ENCODE data around the gene PPP4R1. TPM values are rescaled to one million over a fixed set of nuclear protein-coding genes. Genes with fewer than 3 reads are reported as not detected.

PPP4R1 gene
- total RNA-seq, 2 experiments from 2014 or later: 40.2 to 42.0 TPM

DNA sequence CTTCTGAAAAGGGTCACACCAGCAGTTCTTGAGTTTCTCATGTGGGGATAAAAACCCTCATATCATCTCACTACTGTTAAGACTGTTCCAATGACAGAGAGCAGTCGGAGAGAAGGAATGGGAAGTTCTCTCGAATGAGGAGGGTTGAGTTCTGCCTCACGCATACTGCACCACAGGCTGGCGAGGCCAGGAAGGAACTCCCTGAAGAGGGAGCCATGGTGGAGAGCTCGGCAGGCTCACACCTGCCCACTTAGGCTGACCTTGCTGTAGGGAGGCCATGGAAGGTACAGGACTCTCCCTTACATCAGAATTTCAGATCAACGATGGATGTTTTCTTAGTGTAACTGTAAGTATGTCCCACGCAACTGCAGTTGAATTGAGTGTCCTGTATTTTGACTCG, 74.4 kb downstream of the PPP4R1 start:
- Mint-ChIP-seq H3K4me1 (peaks cover 2% of the 10 kb centered on the region), H3K27ac (no peak overlapping the region), H3K27me3 (no peaks in the 10 kb centered on the region), H3K36me3 (peaks cover 9% of the 10 kb centered on the region), H3K4me3 (no peak overlapping the region), H3K9me3 (no peaks in the 10 kb centered on the region)
- DNase-seq (no peak), ATAC-seq (ENCODE audit: low read depth) (no peak)
- POLR2A ChIA-PET: no interaction called here

DNA sequence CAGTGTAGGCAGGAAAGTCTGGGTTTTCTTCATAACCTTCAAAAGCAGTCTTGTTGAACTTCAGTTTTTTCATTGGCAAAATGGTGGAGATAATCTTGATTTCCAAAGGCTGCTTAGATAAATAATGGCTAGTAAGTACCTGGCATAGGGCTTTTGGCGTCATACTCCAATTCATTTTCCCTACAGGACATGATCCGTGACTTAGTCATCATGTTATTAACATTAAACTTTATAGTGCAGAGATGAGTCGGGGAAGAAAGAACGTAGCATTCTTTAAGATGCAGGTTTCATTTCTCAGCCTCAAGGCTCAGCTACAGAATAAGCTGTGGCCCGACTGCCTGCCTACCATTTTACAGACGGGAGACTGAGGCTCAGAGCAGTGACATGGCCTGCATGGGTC, 75.1 kb downstream of the PPP4R1 start:
- Mint-ChIP-seq H3K36me3 (peaks cover 9% of the 10 kb centered on the region), H3K27me3 (no peaks in the 10 kb centered on the region), H3K4me1 (peaks cover 2% of the 10 kb centered on the region), H3K4me3 (no peak overlapping the region), H3K9me3 (no peaks in the 10 kb centered on the region), H3K27ac (no peak overlapping the region)
- no peak for ATAC-seq (ENCODE audit: low read depth)
- no peak for DNase-seq
- POLR2A ChIA-PET: no interaction called here

DNA sequence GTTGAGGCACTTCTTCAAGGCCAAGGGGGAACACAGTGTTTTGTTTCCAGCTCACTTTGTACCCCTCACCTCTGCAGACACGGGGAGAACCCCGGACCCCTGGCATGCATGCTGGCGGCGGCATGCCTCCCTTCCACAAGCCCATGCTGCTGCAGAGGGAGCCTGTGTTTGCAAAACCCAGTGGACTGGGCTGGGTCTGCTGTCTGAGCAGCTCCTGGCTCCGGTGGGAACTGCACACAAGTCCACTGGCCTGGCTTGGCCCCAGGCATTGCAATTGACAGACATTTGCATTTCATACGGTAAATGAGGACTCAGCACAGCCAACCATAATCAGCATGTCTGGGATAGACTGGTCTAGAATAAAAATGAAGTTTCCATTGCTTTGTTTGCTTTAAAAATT, 76.7 kb downstream of the PPP4R1 start:
- DNase-seq (no peak), ATAC-seq (ENCODE audit: low read depth) (no peak)
- Mint-ChIP-seq H3K27me3 (no peaks in the 10 kb centered on the region), H3K4me1 (no peaks in the 10 kb centered on the region), H3K4me3 (no peak overlapping the region), H3K9me3 (no peaks in the 10 kb centered on the region), H3K36me3 (peaks cover 15% of the 10 kb centered on the region), H3K27ac (no peak overlapping the region)
- POLR2A ChIA-PET: no interaction called here

DNA sequence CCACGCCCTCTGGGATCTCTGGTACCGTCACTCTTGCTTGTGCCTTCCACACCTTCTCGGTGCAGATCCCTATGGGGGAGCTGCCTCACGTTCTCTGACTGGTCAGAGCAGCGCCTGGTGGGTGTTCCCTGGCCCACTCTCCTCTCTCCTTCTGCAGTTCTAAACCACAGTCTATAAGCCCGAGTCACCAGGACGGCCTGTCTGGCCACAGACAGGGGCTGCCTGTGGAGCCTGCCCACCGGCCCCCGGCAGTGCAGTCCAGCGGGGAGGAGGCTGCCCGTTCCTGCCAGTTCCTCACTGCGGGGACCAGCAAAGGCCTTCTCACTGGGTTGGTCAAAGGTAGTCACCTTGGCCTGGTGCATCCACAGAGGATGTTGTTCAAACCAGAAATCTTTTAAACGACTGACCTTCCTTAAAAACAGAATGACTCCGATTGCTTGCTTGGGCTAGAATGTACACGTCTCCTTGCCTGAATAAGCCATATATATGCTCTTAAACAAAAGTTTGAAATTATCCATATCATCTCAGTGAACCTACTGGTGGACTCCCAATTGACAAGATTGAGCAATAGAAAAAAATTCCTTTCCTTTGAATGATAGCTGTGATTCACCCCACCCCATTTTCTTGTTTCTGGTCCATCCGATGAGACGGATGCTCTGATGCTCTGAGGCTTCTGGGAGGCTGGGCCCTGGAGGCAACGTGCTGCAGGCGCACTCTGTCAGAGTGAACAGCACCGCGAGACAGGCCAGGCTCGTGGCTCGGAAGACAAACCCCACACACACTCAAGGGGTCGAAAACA, 77.8 kb downstream of the PPP4R1 start:
- DNase-seq (no peak), ATAC-seq (ENCODE audit: low read depth) (no peak)
- POLR2A ChIA-PET: no interaction called here
- no peaks in the 10 kb centered on the region for H3K27me3 Mint-ChIP-seq
- no peak overlapping the region for H3K27ac Mint-ChIP-seq
- peaks cover 13% of the 10 kb centered on the region for H3K36me3 Mint-ChIP-seq
- no peak overlapping the region for H3K4me3 Mint-ChIP-seq
- H3K4me1 Mint-ChIP-seq: no peaks in the 10 kb centered on the region
- no peaks in the 10 kb centered on the region for H3K9me3 Mint-ChIP-seq

DNA sequence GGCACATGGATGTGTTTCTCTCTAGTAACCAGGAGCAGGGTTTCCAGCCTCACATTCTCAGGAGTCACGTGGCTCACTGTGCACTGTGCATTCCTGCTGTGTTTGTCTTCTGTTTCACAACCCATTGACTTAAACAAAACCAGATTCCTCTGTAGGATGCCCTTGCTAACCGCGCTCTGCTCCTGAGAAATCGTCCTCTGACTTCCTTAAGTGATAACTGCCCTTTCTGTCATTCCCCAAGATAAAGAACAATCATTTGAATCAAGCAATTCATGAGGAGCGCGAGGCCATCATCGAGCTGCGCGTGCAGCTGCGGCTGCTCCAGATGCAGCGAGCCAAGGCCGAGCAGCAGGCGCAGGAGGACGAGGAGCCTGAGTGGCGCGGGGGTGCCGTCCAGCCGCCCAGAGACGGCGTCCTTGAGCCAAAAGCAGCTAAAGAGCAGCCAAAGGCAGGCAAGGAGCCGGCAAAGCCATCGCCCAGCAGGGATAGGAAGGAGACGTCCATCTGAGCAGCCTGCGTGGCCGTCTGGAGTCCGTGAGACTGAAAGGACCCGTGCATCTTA, 78.8 kb downstream of the PPP4R1 start:
- Mint-ChIP-seq H3K27me3 (no peaks in the 10 kb centered on the region), H3K36me3 (peaks cover 14% of the 10 kb centered on the region)
- POLR2A ChIA-PET: no interaction called here

DNA sequence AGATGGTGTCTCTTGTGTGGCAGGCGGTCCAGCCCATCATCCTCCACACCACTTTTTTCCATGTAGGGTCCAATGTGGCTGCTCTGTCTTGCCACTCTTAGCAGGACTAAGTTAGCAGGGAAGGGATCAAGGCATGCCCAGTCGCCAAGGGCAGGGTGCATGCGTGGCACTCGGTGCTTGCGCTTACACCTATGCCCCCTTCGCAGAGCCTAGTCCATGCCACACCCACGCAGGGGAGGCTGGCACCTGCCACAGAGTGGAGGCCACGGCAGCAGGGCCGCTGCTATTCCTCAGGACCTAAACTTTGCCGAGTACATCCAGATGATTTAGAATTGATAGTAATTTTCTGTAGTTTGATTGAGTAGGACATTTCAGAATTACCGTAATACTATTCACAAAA, 79.5 kb downstream of the PPP4R1 start:
- POLR2A ChIA-PET: no interaction called here
- H3K36me3 Mint-ChIP-seq: peaks cover 20% of the 10 kb centered on the region
- no peak overlapping the region for H3K4me3 Mint-ChIP-seq
- H3K27ac Mint-ChIP-seq: no peak overlapping the region
- H3K4me1 Mint-ChIP-seq: peaks cover 6% of the 10 kb centered on the region
- no peaks in the 10 kb centered on the region for H3K9me3 Mint-ChIP-seq
- no peaks in the 10 kb centered on the region for H3K27me3 Mint-ChIP-seq
- no peak for ATAC-seq (ENCODE audit: low read depth)
- no peak for DNase-seq

More for the DNA sequence above, 78.8 kb downstream of the PPP4R1 start:
- no peak overlapping the region for H3K4me3 Mint-ChIP-seq
- H3K4me1 Mint-ChIP-seq: peaks cover 2% of the 10 kb centered on the region
- no peak for DNase-seq
- no peak for ATAC-seq (ENCODE audit: low read depth)
- no peak overlapping the region for H3K27ac Mint-ChIP-seq
- H3K9me3 Mint-ChIP-seq: no peaks in the 10 kb centered on the region

DNA sequence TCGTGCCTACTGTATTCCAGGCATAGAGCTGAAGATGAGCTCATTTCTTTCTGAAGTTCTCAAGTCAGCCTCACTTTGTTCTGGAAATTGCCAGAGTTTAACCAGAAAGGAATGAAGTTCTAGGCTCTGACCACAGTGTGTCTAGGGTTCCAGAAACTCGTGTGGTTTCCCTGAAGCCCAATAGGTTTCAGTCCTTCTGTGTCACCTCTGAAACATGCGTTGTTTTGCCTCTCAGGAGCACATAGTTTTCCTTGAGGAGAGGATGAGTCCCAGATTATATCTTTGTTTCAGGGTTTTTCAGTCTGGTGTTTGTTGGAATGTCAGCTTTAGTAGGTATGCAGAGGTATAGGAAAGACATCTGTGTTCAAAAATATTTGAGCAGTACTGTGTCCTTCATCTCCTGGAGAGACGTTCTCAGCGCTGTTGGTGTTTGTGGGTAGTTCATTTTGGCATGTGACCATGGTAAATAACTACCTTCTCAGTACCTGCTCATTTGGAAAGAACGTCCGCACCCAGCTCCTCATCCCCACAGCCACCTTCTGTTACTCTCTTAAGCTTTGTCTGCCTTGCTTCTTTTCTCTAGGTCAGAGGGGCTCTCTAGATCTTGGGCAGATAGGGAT, 82.5 kb downstream of the PPP4R1 start:
- no peaks in the 10 kb centered on the region for H3K27me3 Mint-ChIP-seq
- POLR2A ChIA-PET: no interaction called here
- DNase-seq (no peak), ATAC-seq (ENCODE audit: low read depth) (no peak)
- H3K27ac Mint-ChIP-seq: no peak overlapping the region
- H3K36me3 Mint-ChIP-seq: peaks cover 39% of the 10 kb centered on the region
- peaks cover 2% of the 10 kb centered on the region for H3K9me3 Mint-ChIP-seq
- H3K4me3 Mint-ChIP-seq: no peak overlapping the region
- peaks cover 6% of the 10 kb centered on the region for H3K4me1 Mint-ChIP-seq

DNA sequence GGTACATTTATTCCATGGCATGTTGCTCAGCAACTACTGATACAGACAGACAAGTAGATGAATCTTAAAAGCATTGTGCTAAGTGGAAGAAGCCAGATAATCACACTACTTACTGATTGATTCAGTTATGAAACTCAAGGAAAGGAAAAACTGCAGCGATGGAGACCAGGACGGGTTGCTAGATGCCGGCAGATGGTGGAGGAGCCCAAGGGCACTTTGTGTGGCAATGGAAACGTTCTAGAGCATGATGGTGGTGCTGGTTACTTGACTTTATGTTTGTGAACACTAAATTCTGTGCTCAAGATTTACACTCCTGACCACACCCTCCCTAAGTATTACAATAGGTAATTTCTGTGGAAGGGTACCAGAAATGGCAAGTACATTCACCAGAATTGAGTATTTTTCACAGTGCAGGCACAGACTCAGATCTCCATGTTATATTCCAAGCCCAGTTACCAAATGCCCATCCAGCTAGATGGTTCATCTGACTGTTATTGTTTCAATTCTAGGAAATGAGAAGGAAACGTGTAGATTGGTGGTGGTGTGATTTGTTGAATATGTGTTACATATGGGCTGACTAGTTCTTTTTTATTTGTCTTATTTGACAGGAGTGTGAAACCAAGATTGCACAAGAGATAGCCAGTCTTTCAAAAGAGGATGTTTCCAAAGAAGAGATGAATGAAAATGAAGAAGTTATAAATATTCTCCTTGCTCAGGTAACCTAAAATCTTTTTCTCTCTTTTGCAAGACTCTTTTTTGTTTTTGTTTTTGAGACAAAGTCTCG, 83.9 kb downstream of the PPP4R1 start:
- peaks cover 46% of the 10 kb centered on the region for H3K36me3 Mint-ChIP-seq
- ATAC-seq (ENCODE audit: low read depth) (no peak), DNase-seq (no peak)
- H3K4me3 Mint-ChIP-seq: no peak overlapping the region
- H3K27ac Mint-ChIP-seq: no peak overlapping the region
- peaks cover 6% of the 10 kb centered on the region for H3K4me1 Mint-ChIP-seq
- H3K9me3 Mint-ChIP-seq: peaks cover 2% of the 10 kb centered on the region
- H3K27me3 Mint-ChIP-seq: no peaks in the 10 kb centered on the region
- POLR2A ChIA-PET: no interaction called here

DNA sequence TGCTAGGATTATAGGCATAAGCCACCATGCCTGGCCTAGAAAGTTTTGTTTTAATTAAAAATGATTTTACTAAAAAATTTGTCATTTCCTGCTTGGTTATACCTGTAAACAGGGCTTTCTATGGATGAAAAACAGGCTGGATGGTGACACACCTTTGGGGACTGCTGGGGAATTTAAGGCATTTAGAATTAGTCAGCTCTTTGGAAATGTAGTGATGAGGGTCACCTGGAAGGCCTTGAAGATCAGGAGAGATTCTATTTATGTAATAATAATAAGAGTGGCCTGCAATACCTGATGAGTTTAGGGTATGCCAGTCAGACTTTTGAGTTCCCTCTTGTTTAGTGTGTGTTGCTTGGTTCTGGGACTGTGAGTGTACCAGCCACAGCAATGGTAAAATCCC, 87.9 kb downstream of the PPP4R1 start:
- peaks cover 49% of the 10 kb centered on the region for H3K36me3 Mint-ChIP-seq
- H3K4me3 Mint-ChIP-seq: no peak overlapping the region
- peaks cover 2% of the 10 kb centered on the region for H3K9me3 Mint-ChIP-seq
- no peaks in the 10 kb centered on the region for H3K27me3 Mint-ChIP-seq
- ATAC-seq (ENCODE audit: low read depth) (no peak), DNase-seq (no peak)
- H3K4me1 Mint-ChIP-seq: peaks cover 8% of the 10 kb centered on the region
- H3K27ac Mint-ChIP-seq: no peak overlapping the region
- POLR2A ChIA-PET: no interaction called here

DNA sequence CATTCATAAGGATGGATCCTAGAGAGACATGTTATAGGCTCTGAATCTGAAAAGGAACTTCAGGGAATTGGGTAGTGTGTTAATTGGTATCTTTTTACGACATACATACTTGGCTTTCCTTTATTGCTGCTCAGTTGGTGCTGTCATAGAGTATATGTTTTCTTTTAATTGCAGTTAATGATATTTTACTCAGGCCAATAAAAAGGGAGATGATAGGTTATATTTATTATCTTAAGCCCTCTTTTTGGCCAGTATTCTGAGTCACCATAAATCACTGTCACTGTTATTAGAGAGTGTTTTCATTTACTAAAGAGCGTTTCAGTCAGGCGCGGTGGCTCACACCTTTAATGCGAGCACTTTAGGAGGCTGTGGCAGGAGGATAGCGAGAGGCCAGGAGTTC, 91.4 kb downstream of the PPP4R1 start:
- POLR2A ChIA-PET: no interaction called here
- DNase-seq: no peak
- Mint-ChIP-seq H3K4me1 (peaks cover 2% of the 10 kb centered on the region), H3K36me3 (peaks cover 32% of the 10 kb centered on the region), H3K27ac (no peak overlapping the region), H3K27me3 (no peaks in the 10 kb centered on the region), H3K9me3 (peaks cover 2% of the 10 kb centered on the region), H3K4me3 (no peak overlapping the region)
- ATAC-seq (ENCODE audit: low read depth): no peak

DNA sequence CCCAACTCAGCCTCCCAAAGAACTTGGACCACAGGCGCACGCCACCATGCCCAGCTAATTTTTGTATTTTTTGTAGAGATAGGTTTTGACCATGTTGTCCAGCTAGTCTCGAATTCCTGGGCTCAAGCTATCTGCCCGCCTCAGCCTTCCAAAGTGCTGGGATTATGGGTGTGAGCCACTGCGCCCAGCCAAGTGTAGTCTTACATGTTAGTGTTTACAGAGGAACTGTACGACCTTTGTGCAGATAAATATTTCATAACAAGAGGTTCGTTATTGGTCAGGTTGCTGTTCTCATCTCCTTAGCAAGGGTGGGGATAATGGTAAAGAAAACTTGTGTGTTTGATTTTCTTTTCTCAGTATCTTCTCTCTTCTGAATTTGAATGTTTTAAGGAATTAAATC, 92.6 kb downstream of the PPP4R1 start:
- Mint-ChIP-seq H3K9me3 (no peaks in the 10 kb centered on the region), H3K27ac (no peak overlapping the region), H3K27me3 (no peaks in the 10 kb centered on the region), H3K4me3 (no peak overlapping the region), H3K36me3 (peaks cover 22% of the 10 kb centered on the region), H3K4me1 (peaks cover 2% of the 10 kb centered on the region)
- DNase-seq (no peak), ATAC-seq (ENCODE audit: low read depth) (no peak)
- POLR2A ChIA-PET: no interaction called here

DNA sequence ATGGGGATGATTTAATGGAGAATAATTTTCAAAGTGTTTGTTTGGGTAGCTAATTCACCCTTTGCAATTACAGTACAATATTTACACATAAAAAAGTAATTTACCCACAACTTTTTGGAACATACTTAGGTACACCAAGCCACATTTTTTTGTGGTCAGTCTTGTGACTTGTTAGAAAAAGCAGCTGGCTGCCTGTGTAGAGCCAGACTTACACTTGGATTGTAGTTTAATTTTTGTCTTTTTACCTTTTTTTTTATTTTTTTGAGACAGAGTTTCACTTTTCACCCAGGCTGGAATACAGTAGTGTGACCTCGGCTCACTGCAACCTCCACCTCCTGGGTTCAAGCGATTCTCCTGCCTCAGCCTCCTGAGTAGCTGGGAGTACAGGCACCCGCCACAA, 93.7 kb downstream of the PPP4R1 start:
- no peak for DNase-seq
- H3K4me1 Mint-ChIP-seq: peaks cover 2% of the 10 kb centered on the region
- H3K27ac Mint-ChIP-seq: no peak overlapping the region
- H3K9me3 Mint-ChIP-seq: no peaks in the 10 kb centered on the region
- H3K27me3 Mint-ChIP-seq: no peaks in the 10 kb centered on the region
- H3K36me3 Mint-ChIP-seq: peaks cover 16% of the 10 kb centered on the region
- no peak for ATAC-seq (ENCODE audit: low read depth)
- H3K4me3 Mint-ChIP-seq: no peak overlapping the region
- POLR2A ChIA-PET: no interaction called here

DNA sequence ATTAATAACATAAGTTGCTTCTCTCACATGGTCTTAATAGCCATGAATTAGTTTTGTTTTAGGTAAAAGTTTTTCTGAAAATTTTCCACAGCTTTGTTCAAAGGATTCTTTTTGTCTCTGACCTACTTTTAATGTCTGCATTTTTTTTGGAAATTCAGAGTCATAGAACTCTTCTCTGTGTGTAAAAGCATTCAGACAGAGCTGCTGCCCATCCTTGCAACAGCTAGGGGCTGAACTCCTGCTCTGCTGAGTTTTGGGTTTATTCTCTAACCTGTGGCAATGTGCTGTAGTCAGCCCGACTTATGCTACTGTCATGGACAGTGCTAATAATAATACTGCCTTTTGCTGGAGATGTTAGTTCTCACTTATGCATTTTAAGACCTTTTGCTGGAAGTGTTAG, 95.0 kb downstream of the PPP4R1 start:
- Mint-ChIP-seq H3K27ac (no peak overlapping the region), H3K4me1 (peaks cover 2% of the 10 kb centered on the region), H3K4me3 (no peak overlapping the region), H3K27me3 (no peaks in the 10 kb centered on the region), H3K36me3 (peaks cover 14% of the 10 kb centered on the region), H3K9me3 (no peaks in the 10 kb centered on the region)
- ATAC-seq (ENCODE audit: low read depth): no peak
- POLR2A ChIA-PET: no interaction called here
- DNase-seq: no peak

DNA sequence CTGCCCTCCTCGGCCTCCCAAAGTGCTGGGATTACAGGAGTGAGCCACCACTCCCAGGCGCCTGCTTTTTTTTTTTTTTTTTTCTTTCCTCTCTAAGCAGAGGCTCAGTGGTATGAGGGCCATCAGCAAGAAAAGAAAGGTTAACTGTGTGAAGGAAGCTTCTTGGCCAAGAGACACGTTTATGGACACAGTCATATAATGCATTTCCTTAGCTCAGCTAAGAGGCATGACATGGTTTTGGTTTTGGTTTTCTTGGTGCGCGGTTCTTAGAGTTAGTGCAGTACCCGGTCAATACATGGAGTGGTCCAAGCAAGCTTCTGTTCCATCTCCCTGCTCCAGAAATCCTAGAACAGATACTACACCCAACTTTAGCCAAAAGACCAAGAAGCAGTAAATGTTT, 96.5 kb downstream of the PPP4R1 start:
- Mint-ChIP-seq H3K27ac (no peak overlapping the region), H3K4me1 (peaks cover 2% of the 10 kb centered on the region), H3K4me3 (no peak overlapping the region), H3K36me3 (peaks cover 12% of the 10 kb centered on the region), H3K27me3 (no peaks in the 10 kb centered on the region), H3K9me3 (no peaks in the 10 kb centered on the region)
- no peak for ATAC-seq (ENCODE audit: low read depth)
- no peak for DNase-seq
- POLR2A ChIA-PET: no interaction called here
